ENCODE data around the gene RAB40A. TPM values are rescaled to one million over a fixed set of nuclear protein-coding genes. Genes with fewer than 3 reads are reported as not detected.

The RAB40A gene
- total and polyA plus RNA-seq, 10 of the 15 experiments (the other 5 are each of a cell fraction or from before 2014, with no cell fraction given): 0.10 to 0.42 (median 0.26) TPM

GRCh38 chrX:103498786-103499185, 20.5 kb downstream of the RAB40A start:
- Histone ChIP-seq H3K4me1 (ENCODE audit: control insufficient read depth, insufficient read depth, low read length) (no peaks in the 10 kb centered on the region; the same call in 1 of the 2 replicates), H3K27ac (ENCODE audit: control insufficient read depth, insufficient read depth) (no peak overlapping the region), H3K4me2 (ENCODE audit: control insufficient read depth, insufficient read depth) (no peak overlapping the region), H3K4me3 (no peak overlapping the region), H3K27me3 (replicated peaks in 1 of 2; ENCODE audit: control insufficient read depth in 2 of 2, insufficient read depth in 2 of 2, low read length in 1 of 2) (no peaks in the 10 kb centered on the region; a peak in 1 of 4 replicates), H3K79me2 (ENCODE audit: control insufficient read depth, insufficient read depth, low read length) (no peaks in the 10 kb centered on the region), H3K9ac (ENCODE audit: control insufficient read depth, insufficient read depth, low read length) (no peak overlapping the region), H3K36me3 (ENCODE audit: control insufficient read depth in 2 of 2, insufficient read depth in 2 of 2, low read length in 1 of 2) (no peaks in the 10 kb centered on the region), H3K9me3 (replicated peaks; ENCODE audit: control insufficient read depth, insufficient read depth, low read length) (no peaks in the 10 kb centered on the region), H2AFZ (ENCODE audit: control insufficient read depth, low read depth, low read length) (no peak overlapping the region), H4K20me1 (ENCODE audit: control insufficient read depth, insufficient read depth) (no peaks in the 10 kb centered on the region)
- ChIA-PET CTCF (interaction anchor here (0.8 kb wide), 1 partner anchor 22 kb away, joined by 3 read pairs; no protein-coding TSS in a partner anchor), RAD21 (ENCODE audit: unreplicated experiment) (no interaction called here), POLR2A (no interaction called here), SMC1A (ENCODE audit: uncharacterized antibody, unreplicated experiment) (no interaction called here)
- no peak for TF ChIP-seq E4F1 (IDR thresholded peaks at IDR 0.05; ENCODE audit: borderline replicate concordance, partially characterized antibody)
- TF ChIP-seq TBL1XR1 (IDR thresholded peaks at IDR 0.05; ENCODE audit: low read depth, low read length): no peak
- no peak for TF ChIP-seq HCFC1 (IDR thresholded peaks at IDR 0.05; ENCODE audit: low read length)
- no peak for FAIRE-seq
- WGBS (ENCODE audit: insufficient coverage, insufficient replicate concordance, low lambda C conversion rate, missing lambda C conversion rate): 45% methylated on average over 5 of the region's 5 CpGs
- ATAC-seq: 0 out of 3 replicates have a peak, but pooled peaks have one; percentile 30
- DNase-seq (ENCODE audit: low read depth, low spot score): no peak
- BruUV-seq (replicated peaks): no TSS peak
- intact Hi-C loops (cut with micrococcal nuclease; ENCODE audit: unreplicated experiment) (no loop called here), in situ Hi-C loops (cut with MboI) (no loop called here)

DNA sequence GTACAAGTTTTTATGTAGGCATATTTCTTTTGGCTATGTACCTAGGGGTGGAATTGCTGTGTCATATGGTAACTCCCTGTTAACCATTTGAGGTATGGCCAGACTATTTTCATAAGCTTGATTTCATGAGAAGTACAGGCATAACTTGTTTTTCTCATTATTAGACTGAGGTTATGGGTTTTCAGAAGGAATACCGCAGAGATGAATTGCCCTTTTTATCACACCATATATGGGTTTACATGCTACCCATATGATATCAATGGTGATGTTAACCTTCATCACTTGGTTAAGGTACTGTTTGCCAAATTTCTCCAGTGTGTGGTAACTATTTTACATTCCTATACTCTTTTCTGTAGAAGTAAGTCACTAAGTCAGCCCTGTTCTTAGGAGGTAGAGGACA, 23.5 kb downstream of the RAB40A start:
- CTCF ChIA-PET: no interaction called here
- Histone ChIP-seq H3K9ac (ENCODE audit: control insufficient read depth, insufficient read depth, low read length) (no peak overlapping the region), H3K36me3 (ENCODE audit: control insufficient read depth in 2 of 2, insufficient read depth in 2 of 2, low read length in 1 of 2) (no peaks in the 10 kb centered on the region), H3K4me3 (no peak overlapping the region), H3K4me1 (ENCODE audit: control insufficient read depth, insufficient read depth, low read length) (no peaks in the 10 kb centered on the region; the same call in 1 of the 2 replicates), H3K4me2 (ENCODE audit: control insufficient read depth, insufficient read depth) (no peak overlapping the region), H3K9me3 (replicated peaks; ENCODE audit: control insufficient read depth, insufficient read depth, low read length) (no peaks in the 10 kb centered on the region), H4K20me1 (ENCODE audit: control insufficient read depth, insufficient read depth) (no peaks in the 10 kb centered on the region), H3K27me3 (replicated peaks in 1 of 2; ENCODE audit: control insufficient read depth in 2 of 2, insufficient read depth in 2 of 2, low read length in 1 of 2) (no peaks in the 10 kb centered on the region), H3K79me2 (ENCODE audit: control insufficient read depth, insufficient read depth, low read length) (no peaks in the 10 kb centered on the region), H3K27ac (ENCODE audit: control insufficient read depth, insufficient read depth) (no peak overlapping the region), H2AFZ (ENCODE audit: control insufficient read depth, low read depth, low read length) (no peak overlapping the region)
- no TSS peak for BruUV-seq (replicated peaks)
- FAIRE-seq (no peak), DNase-seq (ENCODE audit: low read depth, low spot score) (no peak), ATAC-seq (no peak)
- WGBS (ENCODE audit: insufficient coverage, insufficient replicate concordance, low lambda C conversion rate, missing lambda C conversion rate): 94% methylated on average over 1 of the region's 1 CpG
- SMC1A ChIA-PET (ENCODE audit: uncharacterized antibody, unreplicated experiment): no interaction called here
- POLR2A ChIA-PET: no interaction called here
- intact Hi-C loops (cut with micrococcal nuclease; ENCODE audit: unreplicated experiment): no loop called here
- in situ Hi-C loops (cut with MboI): no loop called here
- no peak for TF ChIP-seq EGR1 (IDR thresholded peaks at IDR 0.05; ENCODE audit: borderline replicate concordance in 1 of 2, low read depth in 2 of 2, low read length in 2 of 2)
- TF ChIP-seq MXI1 (IDR thresholded peaks at IDR 0.05; ENCODE audit: low read depth, low read length): no peak
- TF ChIP-seq YY1 (IDR thresholded peaks at IDR 0.05; ENCODE audit: low read depth, low read length): no peak
- TF ChIP-seq RCOR1 (conservative IDR thresholded peaks at IDR 0.05; ENCODE audit: low read depth, low read length): no peak
- TF ChIP-seq SIX5 (IDR thresholded peaks at IDR 0.05; ENCODE audit: low read depth, low read length, severe bottlenecking): no peak
- no peak for TF ChIP-seq WRNIP1 (IDR thresholded peaks at IDR 0.05; ENCODE audit: borderline replicate concordance, low read depth, low read length)
- TF ChIP-seq ATF7 (IDR thresholded peaks at IDR 0.05; ENCODE audit: low read depth): no peak
- TF ChIP-seq SUZ12 (IDR thresholded peaks at IDR 0.05; ENCODE audit: unreplicated experiment): no peak
- TF ChIP-seq NKRF (conservative IDR thresholded peaks at IDR 0.05): no peak
- RAD21 ChIA-PET (ENCODE audit: unreplicated experiment): no interaction called here

All from GM12878 (cell line).